Activated gamma-delta T cell (primary cell): ENCODE measurements around the gene RPL13.

Source experiments
- DNase-seq: peaks from one replicate; lab custom pipeline; 2025; lab: John Stamatoyannopoulos, UW
- total RNA-seq, 2 donors: gene quantifications; one replicate each; lab custom pipeline; 2026; lab: John Stamatoyannopoulos, UW

Gene RPL13
- 1,643 to 1,801 reads per million in 2 donors for total RNA-seq

GRCh38 chr16:89560378-89561141 is at the start of gene RPL13:
RPL13 (plus strand) TSS chr16:89560682; CDS start chr16:89560960, 278 bp downstream.
- peak; percentile 82 for DNase-seq

- DNase-seq = no peak
Measured at GRCh38 chr16:89511374-89511773, 49.1 kb upstream of the RPL13 start.

- DNase-seq = no peak
Measured at GRCh38 chr16:89512453-89512852, 48.0 kb upstream of the RPL13 start.

GRCh38 chr16:89517128-89517527 is 43.4 kb upstream of the RPL13 start:
- DNase-seq = no peak

- DNase-seq = no peak
Measured at GRCh38 chr16:89519881-89520280, 40.6 kb upstream of the RPL13 start.

- no peak for DNase-seq
Measured at GRCh38 chr16:89522287-89522686, 38.2 kb upstream of the RPL13 start.

GRCh38 chr16:89523680-89524344 is 36.7 kb upstream of the RPL13 start:
- no peak for DNase-seq

GRCh38 chr16:89525146-89525913 is 35.2 kb upstream of the RPL13 start:
- no peak for DNase-seq

GRCh38 chr16:89529097-89529496 is 31.4 kb upstream of the RPL13 start:
- DNase-seq = no peak

- no peak for DNase-seq
Measured at GRCh38 chr16:89530401-89531381, 29.8 kb upstream of the RPL13 start.

- no peak for DNase-seq
Measured at GRCh38 chr16:89531821-89532526, 28.5 kb upstream of the RPL13 start.

- DNase-seq = no peak
Measured at GRCh38 chr16:89534252-89534756, 26.2 kb upstream of the RPL13 start.

GRCh38 chr16:89536371-89536770 is 24.1 kb upstream of the RPL13 start:
- no peak for DNase-seq

GRCh38 chr16:89536886-89537548 is 23.5 kb upstream of the RPL13 start:
- no peak for DNase-seq

- DNase-seq = no peak
Measured at GRCh38 chr16:89537549-89537925, 22.9 kb upstream of the RPL13 start.

GRCh38 chr16:89538286-89538685 is 22.2 kb upstream of the RPL13 start:
- DNase-seq = no peak

- DNase-seq = no peak
Measured at GRCh38 chr16:89540557-89540956, 19.9 kb upstream of the RPL13 start.

GRCh38 chr16:89541792-89542191 is 18.7 kb upstream of the RPL13 start:
- DNase-seq = no peak

- DNase-seq = no peak
Measured at GRCh38 chr16:89544113-89544512, 16.4 kb upstream of the RPL13 start.

GRCh38 chr16:89544713-89545043 is 15.8 kb upstream of the RPL13 start:
- no peak for DNase-seq
